Epidermal melanocyte (primary cell): ENCODE data around the gene NALCN.
"Not testable (repeated sequence)": the region's sequence is repeated elsewhere in the genome, so short reads cannot be mapped to it uniquely, and the experiment has no call there.

ENCODE experiments used
- DNase-seq: peaks from one replicate; pipeline ENCODE4 v3.0.0; 2011; ENCODE audit warnings: low spot score; ENCODE audit not compliant: insufficient read length

NALCN gene

DNA sequence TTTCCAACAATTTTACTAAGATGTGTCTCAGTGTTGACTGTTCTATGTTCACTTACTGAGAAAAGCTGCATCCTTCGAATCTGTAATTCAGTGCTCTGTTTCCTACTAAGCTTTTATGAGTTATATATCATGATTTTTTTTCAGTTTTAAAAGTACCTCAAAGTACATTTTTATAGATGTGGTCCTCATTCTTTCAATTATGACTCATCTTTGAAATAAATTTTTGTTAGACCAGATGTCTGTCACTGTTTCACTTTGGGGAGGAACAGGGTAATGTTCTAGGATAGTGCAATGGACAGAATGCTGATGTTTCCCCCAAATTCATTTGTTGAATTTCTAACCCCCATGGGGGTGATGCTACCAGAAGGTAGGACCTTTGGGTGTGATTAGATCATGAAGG, 74.8 kb downstream of the NALCN start:
- DNase-seq = no peak

DNA sequence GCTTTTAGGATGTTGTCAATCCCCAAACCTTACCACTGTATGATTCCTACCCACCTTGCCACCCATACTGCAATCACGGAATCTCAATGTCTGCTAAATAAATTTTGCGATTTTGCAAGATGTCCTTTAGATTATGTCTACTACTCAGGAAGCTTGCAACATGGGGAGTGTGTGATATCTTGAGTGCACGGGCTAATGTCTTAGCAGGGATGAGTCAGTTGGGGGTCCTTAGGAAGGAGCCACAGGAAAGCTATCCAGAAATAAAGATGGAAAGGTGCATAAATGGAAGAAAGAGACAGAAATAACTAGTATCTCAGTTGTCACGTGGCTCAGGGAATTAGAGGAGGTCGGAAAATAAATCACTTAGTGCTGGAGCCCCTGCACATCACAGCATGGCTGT, 77.1 kb downstream of the NALCN start:
- DNase-seq = no peak

DNA sequence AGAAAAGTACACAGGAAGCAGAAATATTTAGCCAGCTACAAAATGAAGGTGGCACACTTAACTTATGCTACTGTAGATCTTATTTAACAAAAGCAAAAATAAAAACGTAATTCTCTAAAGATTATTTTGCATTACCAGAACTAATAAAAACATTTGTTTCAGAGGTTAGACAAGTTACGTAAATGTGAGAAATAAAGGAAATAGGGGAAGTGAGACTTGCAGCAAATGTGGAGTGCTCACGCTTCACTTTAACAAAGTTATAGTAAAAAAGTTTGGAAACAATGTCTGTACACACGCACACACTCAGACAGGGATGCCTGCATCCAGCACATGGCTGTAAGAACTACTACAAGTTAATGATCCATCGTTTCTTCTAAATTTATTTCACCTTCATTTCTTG, 83.7 kb downstream of the NALCN start:
- DNase-seq = no peak

DNA sequence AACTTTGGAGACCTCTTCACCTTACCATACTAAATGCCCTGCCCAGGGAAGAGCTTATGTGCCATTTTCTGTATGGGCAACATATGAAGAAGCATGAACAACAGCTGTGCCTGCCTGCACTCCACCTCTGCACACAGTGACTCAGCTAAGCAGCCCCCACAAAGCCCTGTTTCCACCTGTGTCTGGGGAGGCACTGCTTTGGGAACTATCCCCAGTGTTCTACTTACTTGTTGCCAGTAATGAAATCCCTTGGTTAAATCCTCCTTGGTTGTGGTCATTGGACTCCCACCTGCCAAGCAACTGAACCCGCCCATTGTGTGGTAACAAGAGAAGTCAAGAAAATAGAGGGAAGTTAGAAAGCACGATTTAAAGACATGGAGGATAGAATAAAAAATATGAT, 84.6 kb downstream of the NALCN start:
- DNase-seq = no peak

DNA sequence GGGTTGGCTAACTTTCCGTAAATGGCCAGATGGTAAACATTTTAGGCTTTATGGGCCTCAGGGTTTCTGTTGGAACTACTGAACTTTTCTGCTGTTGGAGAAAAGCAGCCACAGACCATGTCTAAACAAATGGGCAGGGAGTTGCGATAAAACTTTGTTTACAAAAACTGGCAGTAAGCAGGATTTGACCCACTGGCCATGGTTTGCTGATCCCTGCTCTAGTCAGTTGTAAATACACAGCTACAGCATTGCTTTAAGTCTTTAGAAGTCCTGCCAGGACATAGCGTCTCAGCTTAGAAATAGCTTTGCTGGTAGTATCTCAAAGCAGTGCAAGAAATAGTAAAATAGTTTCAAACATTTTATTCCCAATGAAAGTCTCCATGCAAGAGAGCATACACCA, 88.4 kb downstream of the NALCN start:
- no peak for DNase-seq

DNA sequence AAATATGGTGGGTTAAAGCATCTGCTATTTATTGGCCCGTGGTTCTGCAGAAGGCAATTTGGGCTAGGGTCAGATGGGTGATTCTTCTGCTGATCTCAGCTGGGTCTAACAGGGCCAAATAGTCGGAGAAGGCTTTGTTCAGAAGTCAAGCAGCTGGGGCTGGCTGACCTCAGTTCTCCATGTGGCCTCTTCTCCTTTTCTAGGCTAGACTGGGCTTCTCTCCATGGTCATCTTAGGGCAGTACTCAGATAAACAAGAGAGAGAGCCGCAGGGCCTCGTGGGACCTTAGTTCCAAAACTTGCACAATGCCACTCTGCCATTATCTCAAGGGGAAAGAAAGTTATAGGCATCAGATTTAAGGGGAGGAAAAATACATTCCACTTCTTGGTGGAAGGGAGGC, 89.6 kb downstream of the NALCN start:
- DNase-seq = no peak

DNA sequence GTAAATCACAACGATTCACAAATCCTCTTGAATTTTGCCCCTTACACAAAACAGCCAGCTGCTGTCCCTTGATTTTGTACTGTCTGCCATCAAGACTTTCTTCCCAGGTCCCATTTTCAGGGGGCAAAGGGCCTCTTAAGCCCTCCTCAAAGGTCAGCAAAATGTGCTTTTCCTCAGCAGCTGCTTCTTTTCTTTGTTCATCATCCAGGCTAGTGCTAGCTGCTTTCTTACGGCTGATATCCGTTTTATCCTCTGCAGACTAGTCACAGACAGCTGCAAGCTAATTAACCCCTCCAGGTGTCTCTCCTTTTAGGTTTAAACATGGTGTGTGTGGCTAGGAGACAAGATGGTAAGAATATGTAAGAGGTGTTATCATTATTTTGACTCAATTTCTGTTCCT, 90.9 kb downstream of the NALCN start:
- no peak for DNase-seq

DNA sequence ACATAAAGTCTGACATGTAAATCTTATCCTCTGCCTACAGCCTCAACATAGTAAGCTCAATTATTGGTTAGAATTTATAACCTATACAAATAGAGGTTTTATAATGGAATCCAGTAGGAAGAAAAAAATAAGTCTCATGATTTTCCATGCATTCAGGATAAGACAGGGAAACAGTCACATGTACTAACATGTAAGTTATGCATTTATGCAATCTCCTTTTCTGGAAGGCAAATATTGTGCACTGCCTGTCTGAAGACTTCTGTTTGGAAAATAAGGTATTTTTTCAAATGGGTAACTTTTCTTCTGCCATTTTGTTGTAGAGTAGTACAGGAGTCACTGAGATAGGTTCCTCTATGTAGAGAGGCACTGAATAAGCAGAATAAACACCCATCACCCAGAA, 92.7 kb downstream of the NALCN start:
- no peak for DNase-seq

DNA sequence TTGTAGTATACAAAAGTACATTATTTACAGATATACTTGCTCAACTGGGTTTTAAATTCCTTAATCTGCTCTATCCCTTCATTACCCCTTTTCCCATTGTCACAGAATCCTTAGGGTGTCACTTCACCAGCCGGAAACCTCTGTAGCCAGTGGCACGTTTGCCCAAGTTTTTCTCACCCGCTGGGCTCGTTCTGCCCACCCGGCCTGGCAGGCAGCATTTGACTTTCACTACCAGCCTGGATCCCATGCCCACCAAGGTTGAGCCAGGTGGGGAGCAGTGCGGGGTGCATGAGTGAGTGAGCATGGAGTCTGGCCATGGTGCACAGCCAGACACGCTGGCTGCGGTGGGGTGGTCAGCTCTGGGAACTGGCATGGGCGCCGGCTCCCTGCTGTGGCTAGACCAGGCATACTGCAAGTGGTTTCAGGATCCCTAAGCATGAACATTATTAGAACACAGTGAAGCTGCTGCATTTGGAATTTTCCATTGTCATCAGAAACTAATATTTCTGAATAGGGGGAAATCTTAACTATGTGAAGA, 98.3 kb downstream of the NALCN start:
- DNase-seq = no peak

DNA sequence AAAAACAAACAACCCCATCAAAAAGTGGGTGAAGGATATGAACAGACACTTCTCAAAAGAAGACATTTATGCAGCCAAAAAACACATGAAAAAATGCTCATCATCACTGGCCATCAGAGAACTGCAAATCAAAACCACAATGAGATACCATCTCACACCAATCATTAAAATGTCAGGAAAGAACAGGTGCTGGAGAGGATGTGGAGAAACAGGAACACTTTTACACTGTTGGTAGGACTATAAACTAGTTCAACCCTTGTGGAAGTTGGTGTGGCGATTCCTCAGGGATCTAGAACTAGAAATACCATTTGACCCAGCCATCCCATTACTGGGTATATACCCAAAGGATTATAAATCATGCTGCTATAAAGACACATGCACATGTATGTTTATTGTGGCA, 102.8 kb downstream of the NALCN start:
- not testable (repeated sequence) for DNase-seq

DNA sequence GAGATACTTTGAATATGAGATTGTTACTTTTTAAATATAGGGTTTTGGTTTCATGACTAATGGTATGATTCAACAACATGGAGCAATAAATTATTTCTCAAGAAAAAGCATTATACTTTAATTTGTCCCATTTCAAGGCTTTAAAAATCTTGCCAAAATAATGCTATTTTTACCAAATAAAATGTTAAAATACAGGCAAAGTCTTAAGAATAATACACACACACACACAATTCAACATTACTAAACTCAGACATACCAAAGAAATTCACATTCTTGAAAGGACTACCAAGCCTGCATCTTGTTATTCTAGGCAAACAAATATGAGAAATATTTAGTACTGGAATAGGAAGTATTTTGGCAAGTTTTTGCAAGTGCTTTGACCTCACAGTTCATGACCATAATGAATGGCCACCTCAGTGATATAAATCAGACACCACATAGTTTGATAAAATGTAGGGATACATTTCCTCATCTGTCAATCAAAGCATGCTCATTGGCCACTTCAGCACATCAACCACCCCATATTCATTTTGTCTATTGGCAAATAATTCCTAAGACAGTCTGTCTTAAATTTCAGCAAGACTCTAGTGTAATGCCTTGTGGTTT, 107.2 kb downstream of the NALCN start:
- no peak for DNase-seq

DNA sequence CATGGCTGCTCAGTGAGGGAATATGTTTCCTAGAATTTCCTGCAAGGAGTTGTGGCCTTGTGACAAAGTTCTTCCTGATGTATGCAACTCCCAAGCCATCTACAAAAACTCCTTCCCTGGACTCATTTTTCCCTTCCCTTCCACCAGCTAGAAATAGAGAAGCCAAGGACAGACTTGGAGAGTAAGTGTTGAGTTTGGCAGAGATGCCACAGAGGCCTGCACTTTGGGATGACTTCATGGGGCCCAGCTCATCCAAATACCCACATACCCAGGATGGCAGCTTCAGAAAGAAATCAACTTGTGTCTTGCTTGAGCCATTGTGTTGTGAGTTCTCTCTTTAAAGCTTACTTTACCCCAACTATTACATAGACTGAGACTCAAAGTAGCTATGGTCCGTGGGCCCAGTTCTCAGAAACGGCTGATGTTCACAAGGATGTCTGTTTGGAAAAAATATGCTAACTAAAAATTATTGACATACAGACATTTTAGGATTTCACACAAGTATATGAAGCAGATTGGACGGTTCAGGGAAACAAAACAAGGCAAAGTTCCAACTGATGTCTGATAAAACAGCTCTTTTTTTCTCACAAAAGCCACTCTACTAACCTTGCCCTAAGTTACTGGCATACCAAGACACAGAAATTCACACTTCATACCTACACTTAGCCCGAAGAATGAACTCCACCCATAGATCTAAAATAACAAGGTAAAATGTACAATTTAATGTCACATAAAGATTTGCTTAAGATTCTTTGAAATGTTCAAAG, 107.9 kb downstream of the NALCN start:
- no peak for DNase-seq

DNA sequence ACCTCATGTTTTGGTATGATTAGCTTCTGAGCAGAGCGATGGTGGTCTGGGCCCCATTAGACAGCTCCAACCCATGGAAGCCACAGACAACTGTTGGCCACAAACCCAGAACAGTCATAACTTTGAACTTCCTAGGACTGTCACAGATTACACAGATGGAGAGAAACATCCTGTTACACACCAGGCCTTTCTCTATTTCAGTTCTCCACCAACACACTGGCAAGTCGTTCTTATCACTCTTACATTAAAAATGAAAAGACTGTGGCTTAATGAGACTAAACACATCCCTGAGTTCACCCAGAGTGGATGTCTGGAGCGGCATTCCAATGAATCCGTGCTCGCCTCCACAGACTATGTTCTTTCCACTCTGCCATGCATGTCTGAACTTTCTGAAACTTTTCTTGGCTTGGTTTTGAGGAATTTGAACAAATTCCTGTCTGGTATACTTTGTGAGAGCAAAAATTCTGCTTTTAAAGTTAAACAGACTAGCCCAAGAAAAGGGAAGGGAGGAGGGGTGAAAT, 109.1 kb downstream of the NALCN start:
- peak; percentile 27 for DNase-seq

DNA sequence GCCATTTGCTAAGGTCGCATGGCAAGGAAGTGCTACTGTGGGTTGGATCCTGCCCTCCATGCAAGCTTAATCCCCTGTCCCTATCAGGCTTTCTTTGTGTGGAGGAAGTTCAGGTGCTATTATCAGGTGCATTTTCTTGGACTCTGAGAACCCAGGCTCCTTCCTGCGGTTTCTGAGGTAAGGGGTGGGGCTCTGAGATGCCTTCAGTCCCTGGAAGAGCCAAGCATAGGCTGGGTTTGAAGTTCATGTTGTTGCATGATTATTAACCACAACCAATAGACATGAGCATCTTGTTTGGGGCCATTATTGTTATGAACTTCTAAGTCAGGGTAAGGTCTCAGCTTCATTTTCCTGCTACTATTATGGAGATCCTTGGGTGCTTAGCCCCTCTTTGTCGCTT, 109.5 kb downstream of the NALCN start:
- DNase-seq = no peak

DNA sequence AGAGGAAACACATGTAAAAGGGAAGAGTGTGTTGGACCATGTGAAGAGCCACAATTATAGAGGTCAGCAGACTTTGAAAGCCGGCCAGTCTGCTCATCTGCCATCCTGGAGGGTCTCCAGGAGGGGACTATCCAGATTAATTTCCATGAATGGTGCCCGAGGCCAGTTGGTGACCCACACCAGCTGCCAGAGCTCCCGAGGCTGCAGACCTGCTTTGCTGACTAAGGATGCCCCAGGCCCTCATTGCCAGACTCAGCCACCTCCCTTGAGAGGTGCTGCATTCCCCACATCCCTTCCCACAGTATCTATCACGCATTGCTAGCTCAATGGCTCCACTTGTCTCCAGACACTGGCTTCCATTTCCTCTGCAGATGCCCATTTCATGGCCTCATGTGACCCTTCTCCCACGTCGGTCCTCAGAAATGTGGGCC, 110.3 kb downstream of the NALCN start:
- DNase-seq = no peak

DNA sequence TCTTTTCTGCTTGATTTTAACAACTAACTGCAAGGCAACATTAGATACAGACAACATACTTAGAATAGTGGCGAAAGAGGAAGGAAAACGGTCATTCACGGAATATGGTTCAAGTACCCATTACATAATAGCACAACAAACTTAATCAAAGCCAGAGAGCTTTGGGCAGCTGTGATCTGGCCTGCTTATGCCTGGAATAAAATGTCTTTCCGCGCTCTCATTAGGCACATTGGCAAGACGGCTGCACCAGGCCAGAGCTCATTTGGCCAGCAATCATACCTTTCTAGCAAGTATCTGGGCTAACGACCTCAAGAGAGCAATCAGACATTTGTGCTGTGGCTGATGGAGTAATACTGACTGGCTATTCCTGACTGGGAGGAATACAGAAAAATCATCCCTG, 112.8 kb downstream of the NALCN start:
- DNase-seq = no peak

DNA sequence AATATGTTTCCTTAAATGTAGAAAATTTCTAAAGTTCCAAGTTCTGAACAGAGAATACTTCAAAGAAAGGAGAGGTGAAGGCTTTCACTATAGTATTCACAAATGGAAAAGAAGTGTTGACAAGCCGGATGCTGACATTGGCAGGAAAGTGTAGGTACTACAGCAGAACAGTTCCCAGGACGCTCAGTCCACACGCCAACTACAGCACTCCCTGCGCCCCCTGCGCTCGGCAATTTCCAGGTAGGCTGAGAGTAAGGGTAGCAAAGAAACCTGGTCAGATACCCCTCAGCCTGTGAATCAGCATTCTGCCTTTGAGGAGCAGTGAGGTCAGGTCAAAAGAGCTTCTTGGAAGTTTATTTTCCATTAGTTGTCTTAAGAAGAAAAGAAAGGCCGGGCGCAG, 115.3 kb downstream of the NALCN start:
- DNase-seq = no peak

DNA sequence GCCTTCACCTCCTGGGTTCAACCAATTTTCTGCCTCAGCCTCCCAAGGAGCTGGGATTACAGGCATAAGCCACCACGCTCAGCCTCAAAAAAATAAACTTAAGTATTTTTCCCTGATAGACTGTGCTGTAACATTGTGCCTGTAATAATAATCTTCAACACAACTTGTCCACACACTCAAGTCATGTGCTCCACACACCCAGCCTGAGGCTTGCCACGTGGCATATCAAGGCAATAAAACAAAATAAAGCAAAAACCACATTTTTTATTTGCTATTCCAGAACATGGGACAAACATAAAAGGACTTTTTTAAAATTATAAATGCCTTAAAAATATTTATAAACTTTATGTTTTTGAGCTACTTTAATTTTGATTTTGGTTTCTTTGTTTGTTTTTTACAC, 115.8 kb downstream of the NALCN start:
- DNase-seq = no peak

DNA sequence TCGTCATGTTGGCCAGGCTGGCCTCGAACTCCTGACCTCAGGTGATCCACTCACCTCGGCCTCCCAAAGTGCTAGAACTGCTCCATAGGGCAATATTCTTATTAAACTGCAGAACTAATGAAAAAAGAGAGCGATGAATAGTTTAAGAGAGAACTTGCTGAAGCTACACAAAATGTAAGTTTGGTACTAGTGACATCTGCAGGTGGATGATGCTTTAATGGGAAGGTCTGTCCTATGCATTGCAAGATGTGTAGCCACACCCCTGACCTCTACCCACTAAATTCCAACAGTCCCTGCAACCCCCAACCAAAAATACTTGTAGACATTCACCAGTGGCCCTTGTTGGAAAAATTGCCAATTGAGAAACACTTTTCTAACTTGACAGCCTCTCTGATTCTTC, 117.8 kb downstream of the NALCN start:
- DNase-seq = no peak

DNA sequence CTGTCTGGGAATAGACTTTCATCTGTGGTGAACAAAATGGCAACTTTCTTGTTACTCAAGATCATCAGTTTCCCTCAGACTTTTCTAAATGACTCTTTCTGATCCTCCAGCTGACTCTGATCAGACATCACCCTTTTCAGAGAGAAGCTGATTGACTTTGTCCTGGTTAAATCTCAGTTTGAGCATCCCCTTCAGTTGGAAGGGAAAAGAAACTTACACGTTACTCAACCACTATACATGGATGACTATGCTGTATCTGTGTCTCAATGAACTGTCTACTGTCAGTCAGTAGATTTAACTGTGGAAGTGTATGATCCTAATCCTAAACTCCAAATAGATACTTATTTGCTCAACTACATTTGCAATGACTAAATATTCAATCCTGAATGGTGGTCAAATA, 118.5 kb downstream of the NALCN start:
- no peak for DNase-seq

DNA sequence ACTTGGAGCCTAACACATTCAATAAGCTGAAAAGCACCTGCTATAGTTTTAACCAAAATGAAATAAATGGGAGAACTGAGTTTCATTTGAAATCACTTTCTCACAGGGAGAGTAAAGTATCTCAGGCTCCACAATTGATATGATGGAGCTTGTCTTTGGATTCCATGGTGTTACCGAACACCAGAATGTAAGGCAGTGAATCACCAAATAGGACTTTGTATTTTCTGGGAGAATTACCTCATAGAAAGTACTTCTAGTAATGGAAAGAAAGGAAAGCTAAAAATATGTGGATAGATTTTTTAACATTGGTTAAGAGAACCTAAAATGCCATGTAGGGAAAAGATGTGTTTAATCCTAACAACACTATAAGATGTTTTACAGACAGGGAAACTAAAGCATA, 123.6 kb downstream of the NALCN start:
- no peak for DNase-seq

DNA sequence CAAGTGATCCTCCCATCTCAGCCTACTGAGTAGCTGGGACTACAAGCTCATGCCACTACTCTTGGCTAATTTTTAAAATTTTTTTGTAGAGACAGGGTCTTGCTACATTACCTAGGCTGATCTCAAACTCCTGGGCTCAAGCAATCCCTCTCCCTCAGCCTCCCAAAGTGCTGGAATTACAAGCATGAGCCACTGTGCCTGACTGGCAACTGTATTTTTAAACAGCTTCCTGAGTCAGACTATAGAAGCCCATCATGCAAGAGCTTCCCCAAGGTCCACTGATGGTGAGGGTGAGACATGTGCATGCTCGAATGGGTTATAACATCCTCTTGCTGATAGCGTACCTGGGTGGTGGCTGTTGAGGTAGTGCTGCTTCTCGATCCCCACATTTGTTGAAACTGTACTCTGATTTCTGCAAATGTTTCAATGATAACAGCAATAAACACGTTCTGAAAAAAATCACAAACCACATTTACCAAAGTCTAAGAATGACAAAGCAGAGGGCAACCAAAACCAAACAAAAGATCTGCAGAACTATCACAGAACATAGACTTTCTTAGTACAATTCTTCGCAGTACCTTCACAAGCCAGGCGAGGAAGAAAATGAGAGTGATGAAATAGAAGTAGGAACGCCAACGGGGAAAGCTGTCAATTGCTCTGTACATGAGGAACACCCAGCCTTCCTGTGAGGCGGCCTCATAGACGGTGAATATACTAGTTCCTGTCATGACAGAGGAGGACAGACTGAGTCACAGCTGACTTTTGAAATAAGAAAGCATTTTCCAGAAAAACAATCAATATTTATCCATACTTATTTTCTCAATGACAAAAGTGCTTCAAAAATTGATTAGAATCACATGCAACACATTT, 124.4 kb downstream of the NALCN start:
- no peak for DNase-seq
